HG03108 (cell line): Measurements from ENCODE around the gene IRS1.

ENCODE experiments used
- ATAC-seq: cut with Tn5 transposase; IDR thresholded peaks from one replicate; pipeline ENCODE4 v1.9.1; 2021; ENCODE audit warnings: moderate library complexity; ENCODE audit not compliant: unreplicated experiment

IRS1 gene

DNA sequence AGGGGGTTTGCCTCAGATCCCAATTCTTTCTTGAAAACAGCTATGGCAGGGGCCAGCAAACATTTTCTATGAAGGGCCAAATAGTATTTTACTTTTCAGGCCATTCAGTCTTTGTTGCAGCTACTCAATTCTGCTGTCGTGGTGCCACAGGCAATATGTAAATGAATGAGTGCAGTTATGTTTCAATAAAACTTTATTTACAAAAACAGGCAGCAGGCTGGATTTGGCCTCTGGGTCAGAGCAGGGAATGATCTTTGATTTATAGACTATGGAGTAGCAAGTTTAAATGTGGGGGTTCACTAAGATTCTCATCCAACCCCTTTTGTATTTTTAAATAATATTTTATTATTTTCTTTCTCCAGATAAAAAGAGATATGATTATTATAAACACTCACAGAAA, 72.4 kb downstream of the IRS1 start:
- ATAC-seq, result no peak

- no peak for ATAC-seq
These were observed 73.1 kb downstream of the IRS1 start for GRCh38 chr2:226726546-226726945.

DNA sequence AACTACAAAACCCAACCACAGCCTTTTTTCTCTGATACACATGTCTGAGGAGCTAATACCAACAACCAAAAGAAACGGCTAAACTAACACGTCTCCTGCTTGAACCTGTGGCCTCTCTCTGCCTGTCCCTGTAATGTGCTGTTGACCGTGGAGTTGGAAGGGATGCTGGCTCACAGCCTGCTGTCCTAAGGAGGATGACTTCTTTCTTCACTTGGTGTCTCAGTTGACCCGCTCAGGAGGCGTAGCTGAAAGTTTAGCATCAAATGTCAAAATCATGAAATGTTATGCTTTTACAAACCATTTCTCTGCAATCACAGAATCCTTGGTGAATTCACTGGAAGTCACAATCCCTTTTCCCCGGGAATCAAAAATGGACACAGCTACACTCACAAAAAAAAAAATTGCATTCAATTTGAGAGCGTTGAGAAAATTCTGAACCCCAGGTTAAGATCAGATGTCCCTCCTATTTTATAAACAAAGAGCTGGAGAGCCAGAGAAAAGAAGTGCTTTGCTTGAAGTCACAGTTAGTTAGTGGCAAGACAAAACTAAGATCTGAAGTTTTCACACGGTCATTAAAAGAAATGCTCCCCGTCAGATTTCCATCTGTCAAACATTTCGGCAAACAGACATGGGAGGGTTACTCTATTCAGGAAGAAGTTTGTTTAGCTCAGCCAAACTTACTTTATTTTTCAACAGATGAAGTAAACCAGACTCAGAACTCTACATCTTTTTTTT, 74.3 kb downstream of the IRS1 start:
- no peak for ATAC-seq

DNA sequence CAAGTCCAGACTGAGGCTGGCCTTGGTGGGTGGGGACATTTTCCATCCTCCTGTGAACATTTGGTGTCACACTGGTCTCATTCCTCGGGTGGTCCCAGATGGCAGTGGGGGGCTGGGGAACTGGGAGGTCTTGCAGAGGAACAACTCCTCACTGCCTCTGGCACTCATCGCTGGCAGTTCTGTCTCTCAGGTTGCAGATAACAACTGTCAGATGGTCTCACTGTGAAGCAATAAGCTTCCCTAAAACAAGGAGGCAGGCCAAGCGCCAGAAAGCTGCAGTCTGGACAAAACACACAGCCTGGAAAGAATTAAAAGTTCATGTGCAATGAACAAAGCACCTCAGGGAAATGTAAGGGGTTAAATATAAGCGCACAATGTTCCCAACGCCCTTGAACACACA, 78.1 kb downstream of the IRS1 start:
- no peak for ATAC-seq

DNA sequence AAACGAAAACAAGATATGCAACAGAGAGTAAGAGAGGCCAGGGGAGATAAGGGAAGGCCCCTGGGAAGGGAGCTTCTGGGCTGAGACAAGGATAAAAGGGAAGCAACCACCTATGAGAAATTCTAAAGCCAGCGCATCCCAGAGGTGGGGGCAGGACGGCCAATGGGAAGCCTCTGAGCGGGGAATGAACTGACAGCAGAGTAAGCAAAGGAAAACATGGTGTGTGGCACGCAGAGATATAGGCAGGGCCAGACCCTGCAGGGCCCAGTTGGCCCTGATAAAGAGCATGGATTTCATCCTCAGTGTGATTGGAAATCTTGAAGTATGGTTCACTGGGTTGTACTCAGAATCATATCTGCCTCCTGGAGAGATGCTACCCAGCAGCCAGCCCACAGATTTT, 78.7 kb downstream of the IRS1 start:
- no peak for ATAC-seq

DNA sequence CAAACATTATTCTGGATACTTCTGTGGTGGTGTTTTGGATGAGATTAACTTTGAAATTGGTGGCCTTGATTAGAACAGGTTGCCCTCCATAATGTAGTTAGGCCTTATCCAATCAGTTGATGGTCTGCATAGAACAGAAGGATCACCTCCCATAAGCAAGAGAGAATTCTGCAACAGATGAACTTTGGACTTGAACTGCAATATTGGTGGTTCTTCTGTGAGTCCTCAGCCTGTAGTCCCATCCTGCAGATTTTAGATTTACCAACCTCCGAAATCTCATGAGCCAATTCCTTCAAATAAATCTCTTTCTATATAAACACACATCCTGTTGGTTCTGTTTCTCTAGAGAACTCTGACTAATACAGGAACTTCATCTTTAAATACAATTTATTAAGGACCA, 81.9 kb downstream of the IRS1 start:
- no peak for ATAC-seq

- no peak for ATAC-seq
These were observed 83.5 kb downstream of the IRS1 start for GRCh38 chr2:226716126-226716525.

- no peak for ATAC-seq
These were observed 84.2 kb downstream of the IRS1 start for GRCh38 chr2:226715347-226715990.

GRCh38 chr2:226712941-226713340, 86.7 kb downstream of the IRS1 start:
- no peak for ATAC-seq

GRCh38 chr2:226711606-226712296, 87.9 kb downstream of the IRS1 start:
- no peak for ATAC-seq

- ATAC-seq, result no peak
These were observed 92.1 kb downstream of the IRS1 start for GRCh38 chr2:226707499-226707898.

DNA sequence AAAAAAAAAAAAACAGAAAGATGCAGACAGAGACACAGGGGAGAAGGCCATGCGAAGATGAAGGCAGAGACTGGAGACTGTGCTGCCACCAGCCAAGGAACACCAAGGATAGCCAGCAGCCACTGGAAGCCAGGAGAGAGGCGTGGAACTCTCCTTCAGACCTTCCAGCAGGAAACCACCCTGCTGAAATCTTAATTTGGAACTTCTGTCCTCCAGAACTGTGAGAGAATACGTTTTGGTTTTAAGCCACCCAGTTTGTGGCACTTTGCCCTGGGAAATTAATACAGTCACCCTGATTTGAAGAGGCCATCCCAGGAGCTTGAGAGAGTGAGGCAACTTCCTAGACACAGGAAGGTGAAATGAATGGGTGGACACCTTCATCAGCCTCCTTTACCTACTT, 93.7 kb downstream of the IRS1 start:
- no peak for ATAC-seq

DNA sequence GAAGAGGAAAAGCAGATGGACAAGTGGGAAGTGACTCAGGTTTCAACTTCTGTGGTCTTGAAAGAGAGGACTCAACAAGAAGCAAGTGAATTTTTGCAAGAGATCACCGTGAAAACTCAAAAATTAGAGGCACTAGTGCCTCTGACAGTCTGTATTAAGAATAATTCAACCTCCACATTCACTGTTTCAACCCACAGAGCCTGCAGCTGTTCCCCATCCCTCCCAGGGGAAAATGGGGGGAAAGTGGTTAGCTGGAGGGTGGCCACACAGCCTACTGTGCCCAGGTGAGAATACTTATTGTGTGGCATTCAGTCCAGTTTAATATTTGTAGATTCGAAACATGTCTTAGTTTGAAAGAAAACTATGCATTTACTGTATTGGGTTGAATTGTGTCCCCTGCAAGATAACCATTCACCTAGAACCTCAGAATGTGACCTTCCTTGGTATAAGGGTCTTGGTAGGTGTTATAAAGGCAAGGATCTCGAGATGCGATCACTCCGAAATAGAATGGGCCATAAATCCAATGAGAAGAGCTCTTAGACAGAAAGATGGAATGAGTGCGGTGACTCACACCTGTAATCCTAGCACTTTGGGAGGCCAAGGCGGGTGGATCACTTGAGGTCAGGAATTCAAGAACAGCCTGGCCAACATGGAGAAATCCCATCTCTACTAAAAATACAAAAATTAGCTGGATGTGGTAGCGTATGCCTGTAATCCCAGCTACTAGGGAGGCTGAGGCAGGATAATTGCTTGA, 94.3 kb downstream of the IRS1 start:
- no peak for ATAC-seq

DNA sequence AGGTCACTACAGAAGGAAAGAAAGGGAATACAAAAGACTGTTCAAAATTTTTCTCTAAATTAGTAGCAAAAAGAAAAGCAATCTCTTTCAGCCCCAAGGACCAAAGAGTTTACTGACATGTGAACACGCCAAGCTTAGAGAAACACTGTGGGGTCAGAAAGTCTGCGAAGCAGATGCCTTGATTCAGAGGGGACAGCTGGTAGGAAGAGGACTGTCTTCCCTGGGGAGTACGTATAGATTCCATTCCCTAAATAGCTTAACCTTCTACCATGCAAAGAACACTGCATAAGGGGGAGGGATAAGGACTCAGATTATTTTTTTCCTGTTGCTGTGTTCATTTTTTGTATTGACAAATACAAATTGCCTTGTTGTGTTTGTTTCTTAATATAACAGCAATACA, 96.1 kb downstream of the IRS1 start:
- no peak for ATAC-seq

GRCh38 chr2:226702376-226702775, 97.2 kb downstream of the IRS1 start:
- no peak for ATAC-seq

DNA sequence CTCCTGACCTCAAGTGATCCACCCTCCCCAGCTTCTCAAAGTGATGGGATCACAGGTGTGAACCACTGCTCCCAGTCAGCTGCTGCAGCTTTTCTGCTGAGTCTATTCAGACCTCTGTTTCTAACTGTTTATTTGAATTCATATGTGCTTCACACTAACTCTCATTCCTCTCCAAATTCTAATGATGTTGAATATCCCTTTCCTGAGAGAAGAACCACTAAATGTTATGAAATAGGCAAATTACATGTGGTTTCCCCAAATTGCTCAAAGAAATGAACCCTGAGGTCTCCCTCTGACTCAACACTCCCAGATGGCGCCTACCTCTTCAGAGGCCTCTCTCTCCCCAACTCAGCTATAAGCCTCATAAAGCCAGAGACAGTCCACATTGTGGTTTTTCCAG, 98.6 kb downstream of the IRS1 start:
- ATAC-seq, result no peak

DNA sequence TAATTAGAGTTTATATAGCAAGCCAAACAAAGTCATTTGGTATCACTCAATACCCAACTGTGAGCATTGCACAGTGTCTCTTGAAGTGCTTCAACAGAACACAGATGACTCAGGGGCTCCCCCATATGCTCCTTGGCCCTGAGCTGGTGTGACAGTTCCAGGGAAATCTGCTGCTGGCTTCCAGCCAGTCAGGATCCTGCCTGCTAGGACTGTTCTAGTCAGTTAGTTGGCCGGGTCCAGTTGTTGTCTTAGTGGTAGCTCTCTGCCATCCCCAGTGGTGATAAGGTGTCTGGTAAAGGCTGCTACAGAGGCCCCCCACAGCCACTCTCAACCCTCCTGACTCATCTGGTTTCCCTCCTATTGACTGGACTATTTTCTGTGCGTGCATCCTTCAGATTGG, 100.3 kb downstream of the IRS1 start:
- no peak for ATAC-seq

DNA sequence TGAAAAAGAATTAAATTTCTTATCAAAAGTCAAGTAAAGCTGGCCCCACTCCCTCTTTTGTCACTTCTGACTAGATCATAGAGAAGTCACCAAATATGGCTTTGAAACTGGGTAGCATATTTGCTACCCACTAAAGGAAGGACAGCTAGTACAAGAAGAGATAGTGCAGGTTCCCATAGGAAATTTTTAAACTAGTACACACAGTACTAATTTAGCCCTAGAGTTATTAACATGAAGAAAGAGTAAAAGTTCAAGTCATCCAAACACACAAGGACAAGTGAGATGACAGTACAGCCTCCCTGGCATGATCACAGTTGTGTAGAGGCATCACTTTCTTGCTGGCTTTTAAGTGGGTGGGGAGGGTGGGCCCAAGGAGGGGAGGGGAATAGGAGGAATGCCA, 100.9 kb downstream of the IRS1 start:
- no peak for ATAC-seq

- ATAC-seq, result no peak
These were observed 104.9 kb downstream of the IRS1 start for GRCh38 chr2:226694586-226695284.

DNA sequence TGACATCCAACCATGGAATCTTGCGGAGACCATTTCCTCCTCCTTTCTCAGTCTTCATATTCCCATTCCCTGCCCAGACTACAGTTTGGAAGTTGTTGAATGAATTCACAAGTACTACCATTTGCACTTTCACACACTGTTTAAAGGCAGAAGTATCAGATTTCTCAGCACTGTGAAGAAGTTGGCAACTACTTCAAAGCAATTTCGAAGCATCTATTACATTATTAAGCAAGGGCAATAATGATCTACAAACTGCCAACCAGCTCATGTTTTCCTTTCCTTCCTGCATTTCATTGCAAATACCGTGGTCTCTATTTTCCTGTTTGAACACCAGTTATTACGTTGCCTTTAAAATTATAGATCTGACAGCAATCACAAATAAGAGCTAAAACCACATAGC, 105.5 kb downstream of the IRS1 start:
- ATAC-seq, result no peak

DNA sequence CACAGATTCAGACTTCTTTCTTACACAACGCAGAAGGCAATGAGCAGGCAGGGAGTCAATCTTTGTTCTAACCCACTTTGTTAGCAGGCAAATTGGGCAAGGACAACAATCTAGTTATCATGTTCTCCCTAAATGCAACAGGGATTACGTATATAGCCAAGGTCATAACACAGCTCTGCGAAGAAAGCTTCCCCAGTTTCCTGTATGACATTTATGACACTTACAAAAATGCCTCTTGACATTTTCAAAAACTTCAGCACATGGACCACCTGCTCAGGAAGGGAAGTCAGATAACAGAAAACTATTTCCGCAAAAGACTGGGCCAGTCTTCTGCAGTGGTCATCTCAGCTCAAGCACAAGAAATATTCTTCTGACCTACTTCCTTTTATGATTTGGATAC, 106.1 kb downstream of the IRS1 start:
- no peak for ATAC-seq
